LNCaP clone FGC (cell line): ENCODE results near the gene OPRD1.
"Not testable (repeated sequence)": the region's sequence is repeated elsewhere in the genome, so short reads cannot be mapped to it uniquely, and the experiment has no call there.

Experiments used
- DNase-seq: peaks from one replicate; pipeline ENCODE4 v3.0.0-alpha.2; 2011; ENCODE audit warnings: low read depth
- H3K4me3 ChIP-seq: 2 replicates; pipeline ENCODE4 v1.5.1; 2011; ENCODE audit warnings: mild to moderate bottlenecking, low read depth, low read length, control low read depth
- CTCF ChIP-seq: IDR thresholded peaks from 2 replicates; pipeline ENCODE4 v1.5.1; 2012; ENCODE audit warnings: mild to moderate bottlenecking; ENCODE audit not compliant: control insufficient read depth, insufficient read depth; ENCODE audit errors: extremely low read depth

The OPRD1 gene

GRCh38 chr1:28848416-28848815, 36.4 kb downstream of the OPRD1 start:
- H3K4me3 ChIP-seq = no peak overlapping the region
- no peak for DNase-seq
- TF ChIP-seq CTCF = no peak

- TF ChIP-seq CTCF = no peak
- no peak for DNase-seq
- H3K4me3 ChIP-seq = no peak overlapping the region
Observed at GRCh38 chr1:28853093-28853742, 41.2 kb downstream of the OPRD1 start.

GRCh38 chr1:28854406-28854805, 42.4 kb downstream of the OPRD1 start:
- H3K4me3 ChIP-seq, DNase-seq: not testable (repeated sequence)

GRCh38 chr1:28855046-28855445, 43.1 kb downstream of the OPRD1 start:
- H3K4me3 ChIP-seq = no peak overlapping the region
- no peak for DNase-seq
- TF ChIP-seq CTCF = no peak

GRCh38 chr1:28855469-28855951, 43.5 kb downstream of the OPRD1 start:
- no peak overlapping the region for H3K4me3 ChIP-seq
- TF ChIP-seq CTCF = no peak
- DNase-seq = no peak

- no peak overlapping the region for H3K4me3 ChIP-seq
- no peak for DNase-seq
- TF ChIP-seq CTCF = no peak
Observed at GRCh38 chr1:28855969-28856368, 44.0 kb downstream of the OPRD1 start.

GRCh38 chr1:28860332-28861073, 48.5 kb downstream of the OPRD1 start:
- H3K4me3 ChIP-seq = no peak overlapping the region
- no peak for DNase-seq
- no peak for TF ChIP-seq CTCF
